ENCODE data around the gene JAKMIP2.

- TF ChIP-seq CTCF (IDR thresholded peaks at IDR 0.05; ENCODE audit: insufficient read depth, low read length), result no peak
- TF ChIP-seq REST (IDR thresholded peaks at IDR 0.05; ENCODE audit: insufficient replicate concordance, low read depth), result no peak
Measured at GRCh38 chr5:147568710-147569406, 213.7 kb downstream of the JAKMIP2 start.

All from HL-60 (cell line).